HEK293T (cell line): ENCODE measurements around the gene C2orf81.
A peak's percentile ranks its signal among the peaks of the same experiment; 100 is the strongest.

ENCODE experiments used
- CTCF ChIA-PET: fragments of 350-600 bp; formaldehyde crosslinking; extraction: SDS; loops from one replicate; lab custom pipeline; 2021; ENCODE audit warnings: antibody characterized with exemption, inconsistent platforms; lab: Yijun Ruan, JAX
- POLR2A ChIA-PET: fragments of 350-600 bp; formaldehyde crosslinking; extraction: SDS; loops from one replicate; lab custom pipeline; 2020; ENCODE audit warnings: antibody characterized with exemption, inconsistent platforms; lab: Yijun Ruan, JAX
- DNase-seq: peaks from one replicate; pipeline ENCODE4 v3.0.0; 2012; ENCODE audit warnings: mixed read lengths; ENCODE audit errors: extremely low spot score
- ARNT ChIP-seq: fragments of 450-650 bp; IDR thresholded peaks from 2 replicates; pipeline ENCODE4 v1.6.1; 2017; ENCODE audit warnings: mild to moderate bottlenecking
- BHLHE40 ChIP-seq: fragments of 450-650 bp; IDR thresholded peaks from 2 replicates; pipeline ENCODE4 v1.6.1; 2016; ENCODE audit warnings: mild to moderate bottlenecking, moderate library complexity, borderline replicate concordance
- CTBP1 ChIP-seq: fragments of 450-650 bp; IDR thresholded peaks from 2 replicates; pipeline ENCODE4 v1.6.1; 2016; ENCODE audit warnings: borderline replicate concordance
- ELF4 ChIP-seq: fragments of 450-650 bp; IDR thresholded peaks from 2 replicates; pipeline ENCODE4 v1.6.1; 2017; ENCODE audit warnings: antibody characterized with exemption
- FOXA1 ChIP-seq: fragments of 450-650 bp; IDR thresholded peaks from 2 replicates; pipeline ENCODE4 v1.6.1; 2016; ENCODE audit warnings: mild to moderate bottlenecking
- FOXK2 ChIP-seq: fragments of 450-650 bp; IDR thresholded peaks from 2 replicates; pipeline ENCODE4 v1.6.1; 2016; ENCODE audit warnings: mild to moderate bottlenecking
- FOXM1 ChIP-seq: fragments of 450-650 bp; IDR thresholded peaks from 2 replicates; pipeline ENCODE4 v1.6.1; 2017; ENCODE audit warnings: mild to moderate bottlenecking, borderline replicate concordance
- HDGF ChIP-seq: fragments of 450-650 bp; IDR thresholded peaks from 2 replicates; pipeline ENCODE4 v1.6.1; 2017; ENCODE audit warnings: antibody characterized with exemption, borderline replicate concordance
- L3MBTL2 ChIP-seq: fragments of 450-650 bp; conservative IDR thresholded peaks from 2 replicates; pipeline ENCODE4 v1.6.1; 2016; ENCODE audit warnings: mild to moderate bottlenecking
- LEF1 ChIP-seq: fragments of 450-650 bp; IDR thresholded peaks from 2 replicates; pipeline ENCODE4 v1.6.1; 2017; ENCODE audit warnings: mild to moderate bottlenecking, borderline replicate concordance
- NFRKB ChIP-seq: fragments of 450-650 bp; IDR thresholded peaks from 2 replicates; pipeline ENCODE4 v1.6.1; 2016; ENCODE audit warnings: mild to moderate bottlenecking, moderate library complexity
- PKNOX1 ChIP-seq: fragments of 450-650 bp; IDR thresholded peaks from 2 replicates; pipeline ENCODE4 v1.6.1; 2016
- SP1 ChIP-seq: fragments of 450-650 bp; IDR thresholded peaks from 2 replicates; pipeline ENCODE4 v1.6.1; 2017
- SUZ12 ChIP-seq: fragments of 450-650 bp; IDR thresholded peaks from 2 replicates; pipeline ENCODE4 v1.6.1; 2016; ENCODE audit warnings: mild to moderate bottlenecking
- TARDBP ChIP-seq: fragments of 450-650 bp; IDR thresholded peaks from 2 replicates; pipeline ENCODE4 v1.6.1; 2016
- ZNF384 ChIP-seq: fragments of 450-650 bp; IDR thresholded peaks from 2 replicates; pipeline ENCODE4 v1.6.1; 2016

C2orf81 gene

GRCh38 chr2:74375838-74376237, 45.6 kb downstream of the C2orf81 start:
- DNase-seq, result no peak
- no peak for TF ChIP-seq L3MBTL2
- POLR2A ChIA-PET, result interaction anchor here (1.2 kb wide), 2 partner anchors 12 to 16 kb away, joined by 3 to 6 read pairs; no protein-coding TSS in a partner anchor
- CTCF ChIA-PET, result no interaction called here

- TF ChIP-seq FOXK2, result no peak
- no peak for TF ChIP-seq BHLHE40
- no peak for TF ChIP-seq PKNOX1
- no peak for TF ChIP-seq TARDBP
- TF ChIP-seq LEF1, result no peak
- TF ChIP-seq FOXM1, result no peak
- TF ChIP-seq SUZ12, result no peak
- peak; percentile 43 for DNase-seq
- ChIA-PET CTCF (interaction anchor here (1.3 kb wide), 1 partner anchor 40 kb away, joined by 3 read pairs; no protein-coding TSS in a partner anchor), POLR2A (interaction anchor here (1.2 kb wide), 1 partner anchor 17 kb away, joined by 6 read pairs; no protein-coding TSS in a partner anchor)
Measured at GRCh38 chr2:74374509-74375205, 46.8 kb downstream of the C2orf81 start.

GRCh38 chr2:74373985-74374384, 47.4 kb downstream of the C2orf81 start:
- DNase-seq, result no peak

GRCh38 chr2:74373221-74373676, 48.2 kb downstream of the C2orf81 start:
- ChIA-PET POLR2A (no interaction called here), CTCF (no interaction called here)
- peak; percentile 34 for DNase-seq
- TF ChIP-seq CTBP1 (no peak), TARDBP (no peak), SP1 (no peak), PKNOX1 (no peak), HDGF (no peak), NFRKB (no peak), ELF4 (no peak), ZNF384 (no peak), L3MBTL2 (no peak), FOXM1 (no peak), LEF1 (no peak), BHLHE40 (no peak), FOXA1 (no peak), FOXK2 (no peak), SUZ12 (no peak), ARNT (no peak)

More at GRCh38 chr2:74373985-74374384, 47.4 kb downstream of the C2orf81 start:
- TF ChIP-seq FOXM1 (no peak), PKNOX1 (no peak), SP1 (no peak), FOXA1 (no peak), L3MBTL2 (no peak), HDGF (no peak), TARDBP (no peak), NFRKB (no peak), ZNF384 (no peak), SUZ12 (no peak)
- CTCF ChIA-PET, result no interaction called here
- POLR2A ChIA-PET, result no interaction called here

GRCh38 chr2:74372674-74373073, 48.7 kb downstream of the C2orf81 start:
- ChIA-PET POLR2A (no interaction called here), CTCF (interaction anchor here (0.7 kb wide), 1 partner anchor 9 kb away, joined by 3 read pairs; no protein-coding TSS in a partner anchor)
- DNase-seq, result no peak
- TF ChIP-seq PKNOX1, result no peak

- ChIA-PET CTCF (no interaction called here), POLR2A (interaction anchor here (0.7 kb wide), 1 partner anchor 20 kb away, joined by 3 read pairs; no protein-coding TSS in a partner anchor)
- DNase-seq, result no peak
- TF ChIP-seq FOXM1 (no peak), ARNT (no peak), HDGF (no peak), ELF4 (no peak), FOXK2 (no peak), CTBP1 (no peak), PKNOX1 (no peak), LEF1 (no peak), TARDBP (no peak), SP1 (no peak), FOXA1 (no peak)
Measured at GRCh38 chr2:74371421-74371820, 50.0 kb downstream of the C2orf81 start.
